ENCODE measurements around the gene FAM229B. TPM values are rescaled to one million over a fixed set of nuclear protein-coding genes. Genes with fewer than 3 reads are reported as not detected.

Gene FAM229B
- total and polyA plus RNA-seq, 9 of the 15 experiments (the other 6 are each of a cell fraction or from before 2014, with no cell fraction given): 3.3 to 17.4 (median 5.8) TPM

GRCh38 chr6:112061605-112062004, 25.8 kb upstream of the FAM229B start:
- no peaks in the 10 kb centered on the region for H3K4me1 ChIP-seq (replicated peaks in 1 of 2; ENCODE audit: control insufficient read depth in 2 of 2, insufficient read depth in 2 of 2, low read length in 2 of 2)
- no peak for ATAC-seq

More at GRCh38 chr6:112061605-112062004, 25.8 kb upstream of the FAM229B start:
- intact Hi-C loops (cut with micrococcal nuclease) (no loop called here), in situ Hi-C loops (cut with MboI) (no loop called here)
- Histone ChIP-seq H3K27me3 (ENCODE audit: control insufficient read depth in 2 of 2, insufficient read depth in 2 of 2, low read length in 2 of 2) (peaks cover 0 to 4% of the 10 kb centered on the region in 2 experiments; a peak in 3 of 5 replicates), H3K9ac (ENCODE audit: insufficient read depth in 1 of 2, low read depth in 2 of 2, low read length in 2 of 2) (no peak overlapping the region), H3K27ac (ENCODE audit: extremely low read depth, low read depth, low read length) (no peak overlapping the region), H2AFZ (ENCODE audit: low read depth, low read length) (no peak overlapping the region), H3K79me2 (ENCODE audit: control insufficient read depth, insufficient read depth, low read length) (no peaks in the 10 kb centered on the region), H4K20me1 (replicated peaks; ENCODE audit: control insufficient read depth, insufficient read depth, low read length) (no peaks in the 10 kb centered on the region), H3K9me1 (ENCODE audit: control insufficient read depth, insufficient read depth, low read length) (no peaks in the 10 kb centered on the region), H3K4me3 (no peak overlapping the region), H3K9me3 (replicated peaks; ENCODE audit: control insufficient read depth, insufficient read depth, low read depth, low read length) (no peaks in the 10 kb centered on the region), H3K4me2 (ENCODE audit: insufficient read depth, low read length) (no peak overlapping the region), H3K36me3 (ENCODE audit: control insufficient read depth, insufficient read depth, low read length) (no peaks in the 10 kb centered on the region)
- no peak for DNase-seq (ENCODE audit: extremely low read depth in 1 of 4, low spot score in 3 of 4)
- FAIRE-seq: no peak
- TF ChIP-seq, protein P1, sequence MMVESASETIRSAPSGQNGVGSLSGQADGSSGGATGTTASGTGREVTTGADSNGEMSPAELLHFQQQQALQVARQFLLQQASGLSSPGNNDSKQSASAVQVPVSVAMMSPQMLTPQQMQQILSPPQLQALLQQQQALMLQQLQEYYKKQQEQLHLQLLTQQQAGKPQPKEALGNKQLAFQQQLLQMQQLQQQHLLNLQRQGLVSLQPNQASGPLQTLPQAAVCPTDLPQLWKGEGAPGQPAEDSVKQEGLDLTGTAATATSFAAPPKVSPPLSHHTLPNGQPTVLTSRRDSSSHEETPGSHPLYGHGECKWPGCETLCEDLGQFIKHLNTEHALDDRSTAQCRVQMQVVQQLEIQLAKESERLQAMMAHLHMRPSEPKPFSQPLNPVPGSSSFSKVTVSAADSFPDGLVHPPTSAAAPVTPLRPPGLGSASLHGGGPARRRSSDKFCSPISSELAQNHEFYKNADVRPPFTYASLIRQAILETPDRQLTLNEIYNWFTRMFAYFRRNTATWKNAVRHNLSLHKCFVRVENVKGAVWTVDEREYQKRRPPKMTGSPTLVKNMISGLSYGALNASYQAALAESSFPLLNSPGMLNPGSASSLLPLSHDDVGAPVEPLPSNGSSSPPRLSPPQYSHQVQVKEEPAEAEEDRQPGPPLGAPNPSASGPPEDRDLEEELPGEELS (CRISPR knock-in tag; IDR thresholded peaks at IDR 0.05; ENCODE audit: borderline replicate concordance): no peak
- TF ChIP-seq DLX4 (CRISPR knock-in tag; IDR thresholded peaks at IDR 0.05): no peak
- no TSS peak for BruUV-seq (replicated peaks)
- WGBS (ENCODE audit: insufficient coverage, low coverage, missing lambda C conversion rate): 2% methylated on average over 4 of the region's 4 CpGs
- CTCF ChIA-PET (ENCODE audit: low intra/inter-chr PET ratio): interaction anchor here (0.5 kb wide), 1 partner anchor 32 kb away, joined by 3 read pairs; no protein-coding TSS in a partner anchor
- POLR2A ChIA-PET: interaction anchor here (0.8 kb wide), 1 partner anchor 11 kb away, joined by 3 read pairs; no protein-coding TSS in a partner anchor
